ENCODE measurements around the gene TMEM150B.

TMEM150B gene

DNA sequence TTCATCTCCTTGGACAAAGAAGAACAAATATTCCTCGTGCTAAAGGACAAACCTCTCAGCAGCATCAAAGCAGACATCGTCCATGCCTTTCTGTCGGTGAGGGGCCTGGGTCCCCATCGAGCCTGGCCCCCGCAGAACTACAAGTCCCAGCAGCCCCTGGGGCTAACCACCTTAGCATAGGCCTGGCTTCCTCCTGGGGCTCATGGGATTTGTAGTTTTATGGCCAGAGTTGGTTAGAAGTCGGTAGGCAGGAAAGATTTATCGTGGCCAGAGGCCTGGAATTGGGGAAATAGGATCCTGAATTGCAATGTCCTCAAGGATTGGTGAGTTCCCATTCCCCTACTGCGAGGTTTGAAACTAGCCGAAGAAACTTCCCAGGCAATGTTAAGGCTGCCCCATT lies 19.6 kb downstream of the TMEM150B start:
- peak in 1 of 14 donors; percentile 8 for DNase-seq

DNA sequence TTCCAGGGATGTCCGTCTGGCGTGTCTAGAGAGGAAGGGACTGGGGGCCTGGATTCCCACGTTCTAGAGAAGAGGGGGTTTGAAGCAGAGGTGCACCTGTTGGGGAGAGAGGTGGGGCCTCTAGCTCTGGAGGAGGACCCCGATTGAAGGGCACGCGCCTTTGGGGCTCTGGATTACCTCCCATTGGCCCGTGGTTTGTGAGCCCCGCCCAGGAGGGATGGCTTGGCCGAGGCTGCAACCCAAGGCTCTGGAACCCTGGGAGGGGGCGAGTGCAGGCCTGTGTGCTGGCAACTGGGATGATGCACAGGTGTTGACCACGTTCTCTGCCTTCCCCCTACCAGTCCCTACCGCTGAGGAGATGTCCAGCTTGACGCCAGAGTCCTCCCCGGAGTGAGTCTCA lies 20.2 kb downstream of the TMEM150B start:
- no peak for DNase-seq

DNA sequence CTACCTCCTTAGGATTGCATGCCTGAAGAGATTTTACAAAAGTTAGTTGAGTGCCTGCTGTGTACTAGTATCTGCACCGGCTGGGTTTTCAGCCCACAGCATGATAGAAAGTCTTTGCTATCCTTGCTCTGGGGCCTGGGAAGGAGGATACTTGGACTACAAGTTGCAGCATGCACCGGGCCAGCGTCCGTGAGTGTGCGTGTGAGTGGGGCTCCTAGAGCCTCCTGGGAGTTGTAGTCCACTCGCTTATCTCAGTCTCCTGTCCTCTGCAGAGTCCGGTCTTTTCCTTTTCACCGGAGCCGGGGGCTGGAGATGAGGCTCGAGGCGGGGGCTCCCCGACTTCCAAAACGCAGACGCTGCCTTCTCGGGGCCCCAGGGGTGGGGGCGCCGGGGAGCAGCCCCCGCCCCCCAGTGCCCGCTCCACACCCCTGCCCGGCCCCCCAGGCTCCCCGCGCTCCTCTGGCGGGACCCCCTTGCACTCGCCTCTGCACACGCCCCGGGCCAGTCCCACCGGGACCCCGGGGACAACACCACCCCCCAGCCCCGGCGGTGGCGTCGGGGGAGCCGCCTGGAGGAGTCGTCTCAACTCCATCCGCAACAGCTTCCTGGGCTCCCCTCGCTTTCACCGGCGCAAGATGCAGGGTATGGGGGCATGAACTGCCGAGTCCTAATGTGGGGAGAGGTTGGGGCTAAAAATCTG lies 20.7 kb downstream of the TMEM150B start:
- DNase-seq, result peak in 1 of 14 donors; percentile 31

DNA sequence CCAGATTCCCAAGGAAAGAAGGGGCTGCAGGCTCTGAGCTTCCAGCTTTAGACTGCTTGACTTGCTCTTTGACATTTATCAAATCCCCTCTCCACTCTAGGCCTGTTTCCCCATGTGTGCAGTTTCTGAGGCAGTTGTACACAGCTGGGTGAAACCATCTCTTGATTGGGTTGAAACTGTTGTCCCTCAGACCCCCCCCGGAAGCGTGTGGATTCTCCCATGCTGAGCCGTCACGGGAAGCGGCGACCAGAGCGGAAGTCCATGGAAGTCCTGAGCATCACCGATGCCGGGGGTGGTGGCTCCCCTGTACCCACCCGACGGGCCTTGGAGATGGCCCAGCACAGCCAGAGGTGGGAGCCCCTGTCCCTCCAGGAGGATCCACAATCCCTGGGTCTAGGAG lies 21.7 kb downstream of the TMEM150B start:
- DNase-seq, result no peak

DNA sequence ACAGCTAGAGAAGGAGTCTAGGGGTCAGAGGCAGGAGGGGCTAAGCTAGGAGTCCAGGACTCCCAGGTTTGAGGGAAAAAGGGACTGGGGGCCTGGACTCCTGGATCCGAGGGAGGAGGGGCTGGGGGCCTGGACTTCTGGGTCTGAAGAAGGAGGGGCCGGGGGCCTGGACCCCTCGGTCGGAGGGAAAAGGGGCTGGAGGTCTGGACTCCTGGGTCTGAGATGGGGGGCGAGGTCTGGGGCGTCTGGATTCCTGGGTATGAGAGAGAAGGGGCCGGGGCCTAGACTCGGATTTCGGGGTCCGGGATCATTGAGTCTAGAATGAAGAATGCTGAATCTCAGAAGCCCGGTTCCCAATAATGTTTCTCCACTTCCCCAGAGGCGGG lies 22.8 kb downstream of the TMEM150B start:
- DNase-seq, result no peak

DNA sequence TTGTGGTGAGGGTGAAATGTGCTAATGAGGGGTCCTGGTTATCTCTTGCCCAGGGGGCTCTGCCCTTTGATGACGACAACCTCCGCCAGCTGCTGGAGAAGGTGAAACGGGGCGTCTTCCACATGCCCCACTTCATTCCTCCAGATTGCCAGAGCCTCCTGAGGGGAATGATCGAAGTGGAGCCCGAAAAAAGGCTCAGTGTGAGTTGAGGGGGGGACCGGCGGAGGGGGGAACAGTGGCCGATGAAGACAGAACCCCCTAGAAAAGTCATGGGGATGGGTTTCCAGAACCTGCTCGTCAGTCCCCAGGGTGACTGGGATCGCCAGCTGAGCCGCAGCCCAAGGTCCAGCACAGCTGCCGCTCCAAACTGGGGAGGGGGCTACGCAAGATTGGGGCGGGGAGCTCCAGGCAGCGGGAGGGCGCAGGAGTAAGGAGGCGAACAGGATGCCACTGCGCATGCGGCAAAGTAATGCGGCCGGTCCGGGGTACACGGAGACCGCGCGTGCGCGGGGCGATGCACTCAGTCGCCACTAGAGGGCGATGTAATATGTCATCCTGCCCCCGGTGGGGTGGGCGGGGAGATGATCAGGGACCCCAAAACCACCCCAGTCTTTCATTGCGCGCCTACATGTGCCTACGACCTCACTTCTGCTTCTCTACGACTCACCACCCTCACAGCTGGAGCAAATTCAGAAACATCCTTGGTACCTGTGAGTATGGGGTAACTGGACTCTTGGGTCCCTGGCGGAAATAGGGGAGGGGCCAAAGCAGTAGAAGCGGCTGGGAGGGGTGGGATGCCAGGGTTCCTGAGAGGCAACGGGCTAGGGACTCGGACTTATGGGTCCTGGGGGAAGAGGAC lies 23.5 kb downstream of the TMEM150B start:
- peak in 13 of 14 donors; percentile 30 to 88 (median 64) for DNase-seq

DNA sequence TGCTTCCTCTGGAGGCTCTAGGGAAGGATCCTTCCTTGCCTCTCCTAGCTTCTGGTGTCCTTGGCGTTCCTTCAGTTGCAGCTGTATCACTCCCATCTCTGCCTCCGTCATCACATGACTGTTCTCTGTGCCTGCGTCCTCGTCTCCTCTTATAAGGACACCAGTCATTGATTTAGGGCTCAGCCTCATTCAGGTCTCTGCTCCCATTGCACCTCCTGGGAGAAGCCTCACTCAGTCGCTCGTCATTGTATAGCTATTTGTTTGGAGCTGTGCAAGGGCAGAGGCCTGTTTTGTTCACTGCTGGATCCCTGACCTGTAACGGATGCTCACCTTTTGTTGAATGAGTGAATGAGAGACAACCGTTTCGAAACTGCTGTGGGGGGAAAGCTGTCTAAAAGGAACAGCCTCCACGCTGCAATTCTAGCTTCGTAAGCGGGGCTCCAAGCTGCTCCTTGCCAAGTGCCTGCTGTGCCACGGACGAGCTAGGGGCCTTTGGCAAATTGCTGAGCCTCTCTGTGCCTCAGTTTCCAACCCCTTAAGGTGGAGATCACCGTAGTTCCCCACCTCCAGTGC lies 24.2 kb downstream of the TMEM150B start:
- DNase-seq, result no peak

DNA sequence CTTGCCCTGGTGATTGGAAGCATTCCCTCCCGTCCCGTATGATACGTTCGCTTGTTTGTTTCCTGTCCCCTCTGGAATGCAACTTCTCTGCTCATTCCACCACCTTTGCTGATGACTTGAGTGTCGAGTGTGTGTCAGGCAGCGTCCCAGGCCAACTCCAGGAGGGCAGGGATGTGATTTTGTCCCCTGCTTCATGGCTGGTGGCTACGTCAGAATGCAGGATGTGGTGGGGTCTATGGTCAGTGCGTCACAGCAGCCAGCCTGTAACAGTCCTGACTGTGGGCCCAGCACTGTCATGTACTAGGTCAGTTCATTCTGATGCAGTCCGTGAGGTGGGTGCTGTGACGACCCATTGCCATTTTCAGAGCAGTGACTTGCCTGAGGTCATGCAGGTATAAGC lies 25.1 kb downstream of the TMEM150B start:
- no peak for DNase-seq

DNA sequence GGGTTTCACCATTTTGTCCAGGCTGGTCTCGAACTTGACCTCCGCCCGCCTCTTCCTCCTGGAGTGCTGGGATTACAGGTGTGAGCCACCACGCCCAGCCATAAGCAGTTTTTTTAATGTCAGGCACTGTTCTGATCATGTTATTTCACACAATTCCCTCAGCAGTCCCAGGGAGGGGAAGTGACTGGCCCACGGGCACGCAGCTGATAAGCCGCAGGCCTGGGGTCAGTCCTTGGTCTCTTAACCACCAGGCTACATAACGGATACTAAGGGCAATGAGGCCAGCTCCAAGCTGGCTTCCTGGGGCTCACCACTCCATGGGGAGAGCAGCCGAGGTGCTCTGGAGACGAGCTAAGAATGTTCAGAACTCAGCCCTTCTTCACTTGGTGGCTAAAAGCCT lies 27.9 kb downstream of the TMEM150B start:
- DNase-seq, result no peak

DNA sequence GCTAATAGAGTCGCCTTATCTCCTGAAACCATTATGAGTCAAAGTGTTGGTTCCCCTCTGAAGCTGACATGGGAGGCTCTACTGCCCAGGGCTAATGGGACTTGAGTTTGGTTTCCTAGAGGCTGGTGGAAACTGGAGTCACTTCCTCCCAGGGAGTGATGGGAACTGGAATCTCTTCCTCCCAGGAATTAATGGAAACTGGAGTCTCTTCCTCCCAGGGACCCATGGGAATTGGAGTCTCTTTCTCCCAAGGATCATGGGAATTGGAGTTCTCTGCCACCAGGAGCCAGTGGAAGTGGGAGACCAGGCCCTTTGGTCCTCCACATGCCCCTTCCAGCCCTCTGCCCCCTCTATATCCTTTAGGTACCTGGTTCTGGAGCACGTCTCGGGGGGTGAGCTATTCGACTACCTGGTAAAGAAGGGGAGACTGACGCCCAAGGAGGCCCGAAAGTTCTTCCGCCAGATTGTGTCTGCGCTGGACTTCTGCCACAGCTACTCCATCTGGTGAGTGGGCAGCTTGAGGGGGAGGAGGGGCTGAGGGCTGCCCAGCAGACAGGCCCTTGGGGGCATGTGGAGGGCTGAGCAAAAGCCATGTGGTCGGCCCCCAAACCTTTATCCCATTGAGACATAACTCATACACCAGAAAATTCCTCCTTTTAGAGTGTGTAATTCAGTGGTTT lies 35.9 kb downstream of the TMEM150B start:
- DNase-seq, result peak in 1 of 14 donors; percentile 28

DNA sequence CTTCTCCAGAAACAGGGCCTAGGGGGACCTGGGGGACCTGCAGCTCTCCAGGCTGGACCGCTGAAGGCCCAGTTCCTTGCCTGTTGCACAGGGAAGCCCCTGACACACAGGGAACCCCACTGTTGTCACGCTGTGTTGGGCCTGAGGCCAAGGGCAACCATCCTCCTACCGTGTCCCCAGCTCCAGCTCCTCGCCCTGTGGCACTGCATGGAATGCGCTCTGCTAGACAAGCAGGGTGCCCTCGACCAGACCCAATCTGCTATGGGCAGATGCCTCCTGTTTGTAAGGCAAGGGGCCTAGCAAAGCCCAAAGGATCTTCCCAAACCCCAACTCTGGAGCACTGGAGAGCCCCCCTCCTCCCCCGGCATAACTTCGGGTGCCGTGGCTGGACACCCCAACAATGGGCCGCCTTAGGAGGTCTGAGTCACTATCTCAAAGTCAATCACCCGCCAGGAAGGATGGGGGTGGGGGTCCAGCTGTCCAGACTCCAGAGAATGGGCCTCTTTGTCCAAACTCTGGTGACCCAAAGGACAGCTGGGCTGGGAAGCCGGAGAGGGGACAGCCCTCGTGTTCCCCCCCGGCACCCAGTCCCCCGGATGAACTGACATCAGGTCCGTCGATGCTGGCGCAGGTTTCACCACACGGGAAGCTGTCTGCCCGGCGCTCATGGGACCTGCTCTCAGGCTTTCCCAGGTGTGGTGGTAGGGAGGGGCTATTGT lies 37.6 kb downstream of the TMEM150B start:
- DNase-seq, result peak in 12 of 14 donors; percentile 26 to 94 (median 79)

DNA sequence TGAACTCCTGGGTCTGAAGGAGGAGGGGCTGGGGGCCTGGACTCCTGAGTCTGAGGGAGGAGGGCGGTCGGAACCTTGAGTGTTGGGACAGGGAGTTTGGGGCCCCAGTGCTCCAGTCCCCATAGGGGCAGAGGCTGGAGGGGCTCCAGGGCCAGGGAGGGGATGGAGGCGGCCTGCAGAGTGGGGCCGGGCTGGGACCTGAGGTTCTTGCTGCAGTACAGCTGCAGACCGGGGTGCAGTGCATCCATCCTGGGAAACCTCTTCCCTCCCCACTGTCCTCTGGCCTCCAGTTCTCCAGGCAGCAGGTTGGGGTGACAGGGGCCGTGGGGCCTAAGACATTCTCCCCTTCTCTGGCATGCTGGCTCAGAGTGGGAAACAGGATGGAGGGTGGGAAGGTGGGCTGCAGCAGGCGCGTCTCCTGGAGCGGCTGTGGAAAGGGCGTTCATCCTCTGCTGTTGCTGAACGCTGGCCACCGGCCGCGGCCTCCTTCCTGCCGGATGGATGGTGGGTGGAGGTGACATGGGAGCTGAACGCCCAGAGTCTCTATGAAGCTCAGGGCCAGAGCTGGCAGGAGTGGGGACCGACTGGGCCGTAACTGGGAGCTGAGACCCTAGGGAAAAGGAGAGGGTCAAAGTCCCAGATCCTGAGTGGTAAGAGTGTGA lies 39.8 kb downstream of the TMEM150B start:
- peak in 5 of 14 donors; percentile 9 to 24 (median 15) for DNase-seq

DNA sequence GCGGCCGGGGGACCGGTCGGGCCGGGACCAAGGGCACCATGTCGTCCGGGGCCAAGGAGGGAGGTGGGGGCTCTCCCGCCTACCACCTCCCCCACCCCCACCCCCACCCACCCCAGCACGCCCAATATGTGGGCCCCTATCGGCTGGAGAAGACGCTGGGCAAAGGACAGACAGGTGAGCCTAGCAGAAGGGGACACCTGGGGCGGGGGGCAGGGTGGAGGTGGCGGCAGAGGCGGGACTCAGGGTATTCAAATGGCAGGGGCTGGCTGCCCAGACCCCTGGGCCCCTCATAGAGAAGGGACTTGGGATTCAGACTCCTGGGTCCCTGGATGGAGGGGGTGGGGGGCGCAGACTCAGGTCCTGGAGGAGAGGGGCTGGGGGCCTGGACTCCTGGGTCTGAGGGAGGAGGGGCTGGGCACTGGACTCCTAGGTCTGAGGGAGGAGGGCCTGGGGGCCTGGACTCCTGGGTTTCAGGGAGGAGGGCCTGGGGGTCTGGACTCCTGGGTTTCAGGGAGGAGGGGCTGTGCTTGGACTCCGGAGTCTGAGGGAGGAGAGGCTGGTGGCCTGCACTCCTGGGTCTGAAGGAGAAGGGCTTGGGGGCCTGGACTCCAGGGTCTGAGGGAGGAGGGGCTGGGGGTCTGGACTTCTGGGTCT lies 40.6 kb downstream of the TMEM150B start:
- DNase-seq, result peak in 1 of 14 donors; percentile 37

DNA sequence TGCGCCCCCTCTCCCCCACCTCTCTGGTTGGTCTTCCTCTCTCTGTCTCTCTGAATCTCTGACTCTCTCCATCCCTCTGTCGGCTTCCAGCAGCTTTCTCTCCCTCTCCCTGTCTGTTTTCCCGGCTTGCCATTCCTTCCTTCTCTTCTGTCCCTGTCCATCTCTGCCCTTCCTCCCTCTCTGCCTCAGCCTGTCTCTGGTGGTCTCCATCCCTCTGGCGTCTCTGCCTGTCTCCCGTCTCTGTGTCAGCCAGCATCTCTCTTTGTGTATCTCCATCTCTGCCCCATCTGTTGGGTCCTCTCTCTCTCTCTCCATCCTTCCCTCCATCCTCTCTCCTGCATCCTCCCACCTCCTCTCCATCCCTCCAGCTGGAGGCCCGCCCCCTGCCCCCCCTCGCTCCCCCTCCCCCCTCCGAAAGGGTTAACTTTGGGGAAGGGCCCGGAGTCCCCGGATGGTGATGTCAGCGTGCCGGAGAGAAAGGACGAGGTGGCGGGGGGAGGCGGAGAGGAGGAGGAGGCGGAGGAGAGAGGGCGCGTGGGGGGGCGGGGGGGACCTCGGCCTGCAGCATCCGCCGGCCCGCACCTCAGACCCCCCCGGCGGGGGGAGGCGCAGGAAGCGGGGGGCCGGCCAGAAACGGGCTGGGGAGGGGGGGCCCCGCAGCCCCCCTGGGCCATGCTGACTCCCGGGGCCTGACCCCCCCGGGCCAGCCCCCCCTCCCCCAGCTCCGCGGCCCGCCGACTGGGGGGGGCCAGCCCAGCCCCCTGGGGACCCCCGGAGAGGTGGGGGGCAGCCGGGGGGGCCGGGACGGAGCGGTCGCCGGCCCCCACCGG lies 41.4 kb downstream of the TMEM150B start, which contains the start of gene BRSK1:
Gene BRSK1, plus strand, starts transcription at position 450 of the 830 bp plus-strand sequence. CDS start 446 bp downstream, outside the sequence.
- DNase-seq, result peak in 13 of 14 donors; percentile 18 to 85 (median 66)

DNA sequence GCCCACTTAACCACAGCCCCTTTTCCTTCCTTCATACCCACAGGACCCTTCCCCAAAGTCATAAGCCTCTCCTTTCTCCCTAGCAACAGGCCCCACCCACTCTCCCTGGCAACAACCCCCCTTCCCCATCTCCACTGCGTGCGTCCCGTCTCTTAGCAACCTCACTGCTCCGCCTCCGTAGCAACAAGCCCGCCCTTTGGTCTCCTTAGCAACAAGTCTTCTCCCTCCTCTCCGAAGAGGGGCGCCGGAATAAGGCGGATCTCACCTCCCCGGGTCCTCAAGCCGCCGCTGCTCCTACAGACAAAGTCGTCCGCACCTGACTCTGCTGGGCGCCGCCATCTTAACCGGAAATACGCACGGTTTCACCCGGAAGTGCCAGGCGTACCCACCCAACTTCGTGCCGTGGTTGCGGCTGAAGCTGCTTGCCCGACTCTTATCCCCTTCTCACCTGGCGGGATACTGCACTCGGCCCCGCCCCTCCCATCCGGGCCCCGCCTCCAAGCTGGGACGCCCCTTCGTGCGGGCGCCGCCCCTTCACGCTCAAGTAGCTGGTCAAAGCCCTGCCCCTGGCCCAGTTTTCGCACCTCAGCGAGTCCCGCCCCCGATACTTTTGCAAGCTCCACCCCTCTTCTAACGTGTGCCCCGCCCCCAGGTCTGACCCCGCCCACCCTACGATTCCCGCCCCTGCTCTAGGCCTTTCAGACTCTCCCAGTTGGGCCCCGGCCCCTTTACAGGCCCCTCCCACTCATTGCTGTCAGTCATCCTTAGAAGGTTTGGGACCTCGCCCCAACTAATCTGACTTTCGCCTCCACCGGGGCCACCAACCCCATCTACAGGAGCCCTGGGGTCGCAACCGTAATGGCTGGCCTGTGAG lies 45.1 kb downstream of the TMEM150B start, which contains the start of gene HSPBP1:
Gene HSPBP1, minus strand, starts transcription at position 341 of the 874 bp plus-strand sequence. CDS start 502 bp downstream, outside the sequence.
- DNase-seq, result peak; percentile 14 to 97 (median 86)

DNA sequence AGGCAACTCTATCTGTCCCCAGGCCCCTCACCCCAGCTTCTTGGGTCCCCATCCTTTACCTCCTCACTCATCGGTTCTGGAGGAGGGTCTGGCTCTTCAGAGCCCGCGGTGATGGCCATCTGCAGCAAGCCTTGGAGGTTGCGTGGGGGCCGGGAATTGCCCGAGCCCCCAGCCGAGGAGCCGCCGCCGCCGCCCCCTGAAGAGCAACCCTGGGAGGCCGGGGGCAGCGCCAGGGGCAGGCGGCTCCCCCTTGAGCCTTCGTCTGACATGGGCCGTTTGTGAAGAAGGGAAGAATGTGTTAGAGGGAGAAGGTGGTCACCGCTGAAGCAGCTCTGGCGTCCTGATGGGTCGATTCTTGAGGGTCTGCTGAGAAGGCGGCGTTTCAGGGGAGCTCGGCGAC lies 45.8 kb downstream of the TMEM150B start:
- no peak for DNase-seq

DNA sequence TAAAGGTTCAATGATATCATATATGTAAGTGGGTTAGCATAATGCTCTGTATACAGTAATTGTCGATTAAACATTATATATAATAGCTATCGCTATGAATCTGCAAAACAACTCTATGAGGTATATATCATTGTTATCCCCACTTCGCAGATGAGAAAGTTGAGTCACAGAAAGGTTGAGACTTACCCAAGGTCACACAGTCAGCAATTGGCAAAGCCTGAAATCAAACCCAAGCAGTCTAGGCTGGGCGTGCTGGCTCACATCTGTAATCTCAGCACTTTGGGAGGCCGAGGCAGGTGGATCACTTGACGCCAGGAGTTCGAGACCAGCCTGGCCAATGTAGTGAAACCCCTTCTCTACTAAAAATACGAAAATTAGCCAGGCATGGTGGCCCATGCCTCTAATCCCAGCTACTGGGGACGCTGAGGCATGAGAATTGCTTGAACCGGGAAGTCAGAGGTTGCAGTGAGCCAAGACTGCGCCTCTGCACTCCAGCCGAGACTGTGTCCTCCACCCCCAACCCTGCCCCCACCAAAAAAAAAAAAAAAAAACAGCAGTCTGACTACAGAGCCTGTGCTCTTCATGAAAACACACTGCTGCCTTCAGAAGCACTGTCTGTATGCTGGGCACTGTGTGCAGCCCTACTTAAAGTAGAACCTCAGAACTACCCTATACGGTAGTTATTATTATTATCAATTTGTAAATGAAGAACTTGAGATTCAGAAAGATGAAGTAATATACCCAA lies 46.6 kb downstream of the TMEM150B start:
- DNase-seq, result no peak

DNA sequence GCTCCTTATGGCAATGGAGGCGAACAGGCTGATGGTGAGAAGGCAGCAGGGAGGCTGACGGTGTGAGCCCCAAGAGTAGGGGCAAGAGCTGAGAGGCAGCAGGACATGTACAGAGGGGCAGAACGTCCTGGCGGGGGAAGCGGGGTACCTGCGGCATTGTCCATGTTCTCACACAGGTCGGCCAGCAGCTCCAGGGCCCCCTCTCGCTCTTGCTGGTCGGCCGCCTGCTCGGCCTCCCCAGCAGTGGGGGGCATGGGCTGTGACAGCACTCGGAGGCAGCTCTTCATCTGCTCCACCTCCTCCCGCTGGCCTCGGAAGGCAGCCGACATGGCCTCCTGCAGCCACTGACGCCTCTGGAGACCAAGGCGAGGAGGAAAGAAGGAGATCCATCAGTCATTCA lies 47.6 kb downstream of the TMEM150B start:
- no peak for DNase-seq

Measured in C1 segment of cervical spinal cord (tissue), 14 donors.